ENCODE data around the gene IFT74.
"Not testable (repeated sequence)": the region's sequence is repeated elsewhere in the genome, so short reads cannot be mapped to it uniquely, and the experiment has no call there.

IFT74 gene

GRCh38 chr9:27090711-27091110 lies 134.5 kb downstream of the IFT74 start:
- DNase-seq (ENCODE audit: low read depth, low spot score) = no peak
- in situ Hi-C loops (cut with HindIII; ENCODE audit: low sequenced_read_pairs) = no loop called here
- H3K4me3 ChIP-seq (ENCODE audit: low read depth, low read length) = no peak overlapping the region
- TF ChIP-seq CTCF (IDR thresholded peaks at IDR 0.05; ENCODE audit: low read depth, low read length) = no peak

DNA sequence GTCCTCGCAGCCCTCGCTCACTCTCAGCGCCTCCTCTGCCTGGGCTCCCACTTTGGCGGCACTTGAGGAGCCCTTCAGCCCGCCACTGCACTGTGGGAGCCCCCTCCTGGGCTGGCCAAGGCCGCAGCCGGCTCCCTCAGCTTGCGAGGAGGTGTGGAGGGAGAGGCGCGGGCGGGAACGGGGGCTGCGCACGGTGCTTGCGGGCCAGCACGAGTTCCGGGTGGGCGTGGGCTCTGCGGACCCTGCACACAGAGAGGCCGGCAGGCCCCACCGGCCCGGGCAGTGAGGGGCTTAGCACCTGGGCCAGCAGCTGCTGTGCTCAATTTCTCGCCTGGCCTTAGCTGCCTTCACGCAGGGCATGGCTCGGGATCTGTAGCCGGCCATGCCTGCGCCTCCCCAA lies 136.3 kb downstream of the IFT74 start:
- H3K4me3 ChIP-seq (ENCODE audit: low read depth, low read length); in situ Hi-C loops (cut with HindIII; ENCODE audit: low sequenced_read_pairs); DNase-seq (ENCODE audit: low read depth, low spot score): not testable (repeated sequence)

GRCh38 chr9:27093384-27094067 lies 137.3 kb downstream of the IFT74 start:
- DNase-seq (ENCODE audit: low read depth, low spot score); in situ Hi-C loops (cut with HindIII; ENCODE audit: low sequenced_read_pairs); H3K4me3 ChIP-seq (ENCODE audit: low read depth, low read length): not testable (repeated sequence)

DNA sequence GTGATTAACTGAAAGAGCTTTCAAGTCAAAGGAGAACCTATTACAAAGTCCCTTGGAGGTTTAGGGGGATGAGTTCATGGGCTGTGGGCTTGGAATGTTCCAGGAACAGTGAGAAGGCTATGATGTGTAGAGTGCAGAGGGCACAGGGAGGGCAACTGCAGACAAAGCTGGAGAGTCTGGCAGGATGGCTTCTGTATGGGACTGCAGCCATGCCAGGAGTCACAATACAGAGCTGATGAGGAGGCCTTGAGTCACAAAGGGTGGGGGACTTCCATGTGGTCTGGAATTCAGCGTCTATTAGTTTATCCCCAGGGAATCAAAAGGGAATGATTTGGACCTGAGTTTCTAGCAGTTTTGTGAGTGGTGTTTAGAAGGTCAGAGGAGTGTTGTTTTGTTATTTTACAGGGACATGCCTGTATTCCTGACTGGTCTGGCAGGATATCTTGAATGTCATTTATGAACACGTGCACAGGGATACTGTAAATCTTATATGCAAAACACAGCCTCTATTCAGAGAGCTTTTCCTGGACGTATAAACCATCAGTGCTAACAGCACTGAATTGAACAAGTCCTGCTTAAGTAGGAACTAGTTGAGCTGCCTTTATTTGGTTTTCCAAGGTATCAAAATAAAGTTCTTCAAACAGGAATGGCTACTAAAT lies 138.6 kb downstream of the IFT74 start:
- peak; percentile 79 for DNase-seq (ENCODE audit: low read depth, low spot score)
- no peak for TF ChIP-seq CTCF (IDR thresholded peaks at IDR 0.05; ENCODE audit: low read depth, low read length)
- in situ Hi-C loops (cut with HindIII; ENCODE audit: low sequenced_read_pairs) = no loop called here
- no peak overlapping the region for H3K4me3 ChIP-seq (ENCODE audit: low read depth, low read length)

DNA sequence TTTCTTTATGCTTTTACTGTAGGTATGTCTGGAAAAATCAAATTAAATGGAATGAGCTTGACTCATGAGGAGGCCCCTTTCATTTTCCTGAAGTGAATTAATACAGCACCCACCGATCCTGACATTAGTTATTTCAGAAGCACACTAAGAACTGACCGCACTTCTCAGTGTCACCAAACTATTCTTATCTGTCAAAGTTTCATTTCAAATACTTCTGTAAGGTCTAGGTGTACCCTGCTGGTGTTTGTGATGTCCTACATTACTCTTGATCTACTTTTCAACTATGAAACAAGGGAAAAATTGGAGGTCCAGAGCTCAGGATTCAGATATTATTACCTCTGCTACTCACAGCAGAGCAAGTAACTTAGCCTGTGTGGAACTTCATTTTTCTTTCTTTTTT lies 151.0 kb downstream of the IFT74 start:
- in situ Hi-C loops (cut with HindIII; ENCODE audit: low sequenced_read_pairs) = no loop called here
- no peak overlapping the region for H3K4me3 ChIP-seq (ENCODE audit: low read depth, low read length)
- no peak for TF ChIP-seq CTCF (IDR thresholded peaks at IDR 0.05; ENCODE audit: low read depth, low read length)
- no peak for DNase-seq (ENCODE audit: low read depth, low spot score)

- peak within 1 kb of the TSS; percentile 43 for H3K4me3 ChIP-seq (ENCODE audit: low read depth, low read length)
- DNase-seq (ENCODE audit: low read depth, low spot score) = no peak
- no peak for TF ChIP-seq CTCF (IDR thresholded peaks at IDR 0.05; ENCODE audit: low read depth, low read length)
- in situ Hi-C loops (cut with HindIII; ENCODE audit: low sequenced_read_pairs) = no loop called here
Measured at GRCh38 chr9:27108981-27109541, 152.8 kb downstream of the IFT74 start, which contains the start of gene TEK. Gene TEK (plus strand): TSS chr9:27109225. CDS start chr9:27109591, 366 bp downstream.

GRCh38 chr9:27109621-27110020 lies 153.4 kb downstream of the IFT74 start:
- in situ Hi-C loops (cut with HindIII; ENCODE audit: low sequenced_read_pairs) = no loop called here
- H3K4me3 ChIP-seq (ENCODE audit: low read depth, low read length) = peak overlapping the region; percentile 43

More at GRCh38 chr9:27109621-27110020, 153.4 kb downstream of the IFT74 start:
- TF ChIP-seq CTCF (IDR thresholded peaks at IDR 0.05; ENCODE audit: low read depth, low read length) = no peak
- DNase-seq (ENCODE audit: low read depth, low spot score) = no peak

All from astrocyte of the spinal cord (primary cell).